Endothelial cell of umbilical vein (primary cell): ENCODE results near the gene NTRK1.

ENCODE experiments used
- EZH2 ChIP-seq: IDR thresholded peaks from 2 replicates; pipeline ENCODE4 v1.6.1; 2012; ENCODE audit warnings: borderline replicate concordance, low read depth, mild to moderate bottlenecking, moderate library complexity, low read length, inconsistent platforms; ENCODE audit not compliant: severe bottlenecking
- JUN ChIP-seq: IDR thresholded peaks from 2 replicates; pipeline ENCODE4 v1.6.1; 2011; ENCODE audit warnings: borderline replicate concordance, low read depth; ENCODE audit not compliant: insufficient read length, insufficient read depth
- POLR2A ChIP-seq: IDR thresholded peaks from 2 replicates; pipeline ENCODE4 v1.6.1; 2012; ENCODE audit warnings: low read depth, mild to moderate bottlenecking, control low read depth, low read length
- POLR2AphosphoS5 ChIP-seq: IDR thresholded peaks from 2 replicates; pipeline ENCODE4 v1.6.1; 2012; ENCODE audit warnings: low read depth, mild to moderate bottlenecking, control low read depth, low read length, moderate library complexity; ENCODE audit not compliant: insufficient read depth
- TF ChIP-seq, protein P1 (sequence below): IDR thresholded peaks from 2 replicates; pipeline ENCODE4 v1.6.1; 2011; ENCODE audit not compliant: insufficient read depth, insufficient read length
- TF ChIP-seq, protein P2 (sequence below), 2 donors: IDR thresholded peaks; 1 replicate in 1 of 2; 2 replicates in 1 of 2; pipeline ENCODE4 v1.5.1; 2011; ENCODE audit warnings: low read length in 2 of 2, mild to moderate bottlenecking in 2 of 2, moderate library complexity in 2 of 2, control low read depth in 1 of 2, inconsistent platforms in 1 of 2, low read depth in 1 of 2; ENCODE audit not compliant: insufficient read depth in 1 of 2; ENCODE audit errors: extremely low read depth in 1 of 2

DNA sequence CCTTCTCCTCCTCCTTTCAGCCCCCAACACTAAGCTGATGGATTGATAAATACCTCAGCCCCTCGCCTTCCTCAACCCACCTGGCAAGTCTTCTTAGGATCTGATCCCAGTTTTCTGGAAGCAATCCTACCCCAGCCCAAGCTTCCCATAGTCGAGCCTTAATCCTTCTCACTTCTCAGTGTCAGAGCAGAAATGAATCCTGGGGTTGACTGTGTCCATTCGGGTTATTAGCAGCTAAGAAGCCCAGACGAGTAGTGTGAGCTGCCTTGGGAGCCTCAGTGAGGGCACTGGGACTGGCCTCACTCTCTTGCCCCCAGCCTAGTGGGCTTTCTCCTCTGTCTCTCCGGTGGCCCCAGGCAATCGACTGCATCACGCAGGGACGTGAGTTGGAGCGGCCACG, 20.4 kb downstream of the NTRK1 start:
- TF ChIP-seq EZH2 (peak; percentile 20), POLR2A (no peak), POLR2AphosphoS5 (no peak), JUN (no peak)
- TF ChIP-seq, protein P1, sequence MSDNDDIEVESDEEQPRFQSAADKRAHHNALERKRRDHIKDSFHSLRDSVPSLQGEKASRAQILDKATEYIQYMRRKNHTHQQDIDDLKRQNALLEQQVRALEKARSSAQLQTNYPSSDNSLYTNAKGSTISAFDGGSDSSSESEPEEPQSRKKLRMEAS = no peak
- TF ChIP-seq, protein P2, sequence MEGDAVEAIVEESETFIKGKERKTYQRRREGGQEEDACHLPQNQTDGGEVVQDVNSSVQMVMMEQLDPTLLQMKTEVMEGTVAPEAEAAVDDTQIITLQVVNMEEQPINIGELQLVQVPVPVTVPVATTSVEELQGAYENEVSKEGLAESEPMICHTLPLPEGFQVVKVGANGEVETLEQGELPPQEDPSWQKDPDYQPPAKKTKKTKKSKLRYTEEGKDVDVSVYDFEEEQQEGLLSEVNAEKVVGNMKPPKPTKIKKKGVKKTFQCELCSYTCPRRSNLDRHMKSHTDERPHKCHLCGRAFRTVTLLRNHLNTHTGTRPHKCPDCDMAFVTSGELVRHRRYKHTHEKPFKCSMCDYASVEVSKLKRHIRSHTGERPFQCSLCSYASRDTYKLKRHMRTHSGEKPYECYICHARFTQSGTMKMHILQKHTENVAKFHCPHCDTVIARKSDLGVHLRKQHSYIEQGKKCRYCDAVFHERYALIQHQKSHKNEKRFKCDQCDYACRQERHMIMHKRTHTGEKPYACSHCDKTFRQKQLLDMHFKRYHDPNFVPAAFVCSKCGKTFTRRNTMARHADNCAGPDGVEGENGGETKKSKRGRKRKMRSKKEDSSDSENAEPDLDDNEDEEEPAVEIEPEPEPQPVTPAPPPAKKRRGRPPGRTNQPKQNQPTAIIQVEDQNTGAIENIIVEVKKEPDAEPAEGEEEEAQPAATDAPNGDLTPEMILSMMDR (IDR thresholded peaks at IDR 0.05; ENCODE audit: extremely low read depth in 1 of 2, insufficient read depth in 1 of 2, low read depth in 1 of 2, low read length in 2 of 2) = no peak
